ENCODE measurements around the gene C2.

- TF ChIP-seq CTCF (IDR thresholded peaks at IDR 0.05) (no peak), ZFX (IDR thresholded peaks at IDR 0.05; ENCODE audit: borderline replicate concordance) (no peak)
These were observed 4.6 kb upstream of the C2 start for GRCh38 chr6:31922942-31923341.
